Activated CD4-positive, CD25-positive, alpha-beta regulatory T cell treated with anti-CD3 and anti-CD28 coated beads, Interleukin-2, amount 50 U/mL, for 16 hours (primary cell): ENCODE data around the gene DNLZ.

Source experiments
- DNase-seq: peaks from one replicate; pipeline ENCODE4 v3.0.0-alpha.2; 2020; ENCODE audit warnings: low read depth, low spot score

The DNLZ gene

GRCh38 chr9:136343884-136344269, 19.7 kb downstream of the DNLZ start:
- DNase-seq: no peak

- DNase-seq: no peak
These were observed 20.2 kb downstream of the DNLZ start for GRCh38 chr9:136343121-136343883.

DNA sequence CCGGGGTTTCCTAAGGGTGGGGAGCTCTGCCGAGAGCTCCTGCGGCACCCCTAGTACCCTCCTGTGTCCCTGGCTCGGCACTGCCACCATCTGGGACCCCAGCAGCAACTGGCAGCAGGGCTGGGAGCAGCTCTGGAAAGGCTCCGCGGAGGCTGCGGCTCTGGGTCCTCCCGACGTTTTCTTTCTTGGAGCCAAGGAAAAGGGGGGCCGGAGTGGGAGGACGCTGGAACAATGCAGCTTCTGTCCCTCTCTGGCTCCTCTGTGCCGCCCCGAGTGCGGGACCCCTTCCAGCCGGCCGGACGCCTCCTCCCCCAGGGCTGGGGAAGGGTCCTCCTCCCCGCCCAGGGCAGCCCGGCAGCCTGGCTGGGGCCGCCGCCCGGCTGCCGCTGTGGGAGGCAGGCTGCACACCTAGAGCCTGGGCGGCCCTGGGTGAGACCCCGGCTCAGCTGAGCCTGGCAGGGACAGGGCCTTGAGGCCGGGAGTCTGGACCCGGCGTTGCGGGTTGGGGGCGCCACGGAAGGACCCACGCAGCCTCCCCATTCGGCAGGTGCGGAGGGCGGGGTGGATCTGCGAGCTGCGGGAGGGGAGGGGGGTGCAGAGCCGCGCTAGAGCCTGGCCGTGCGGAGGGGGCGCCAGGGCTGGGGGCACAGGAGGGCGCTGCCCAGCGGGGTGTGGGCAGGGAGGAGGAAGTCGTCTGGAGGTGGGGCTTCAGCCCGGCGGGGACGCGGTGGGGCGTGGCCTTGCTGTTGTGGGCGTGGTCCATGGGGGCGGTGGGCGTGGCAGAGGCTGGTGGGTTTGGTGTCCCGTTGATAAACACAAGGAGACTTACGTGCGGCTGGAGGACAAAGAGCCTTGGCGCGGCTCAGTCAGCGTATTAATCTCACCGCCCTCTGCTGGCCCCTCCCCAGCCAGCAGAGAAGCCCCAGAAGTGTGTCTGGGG, 21.1 kb downstream of the DNLZ start:
- no peak for DNase-seq

GRCh38 chr9:136341769-136342168, 21.8 kb downstream of the DNLZ start:
- DNase-seq: no peak

DNA sequence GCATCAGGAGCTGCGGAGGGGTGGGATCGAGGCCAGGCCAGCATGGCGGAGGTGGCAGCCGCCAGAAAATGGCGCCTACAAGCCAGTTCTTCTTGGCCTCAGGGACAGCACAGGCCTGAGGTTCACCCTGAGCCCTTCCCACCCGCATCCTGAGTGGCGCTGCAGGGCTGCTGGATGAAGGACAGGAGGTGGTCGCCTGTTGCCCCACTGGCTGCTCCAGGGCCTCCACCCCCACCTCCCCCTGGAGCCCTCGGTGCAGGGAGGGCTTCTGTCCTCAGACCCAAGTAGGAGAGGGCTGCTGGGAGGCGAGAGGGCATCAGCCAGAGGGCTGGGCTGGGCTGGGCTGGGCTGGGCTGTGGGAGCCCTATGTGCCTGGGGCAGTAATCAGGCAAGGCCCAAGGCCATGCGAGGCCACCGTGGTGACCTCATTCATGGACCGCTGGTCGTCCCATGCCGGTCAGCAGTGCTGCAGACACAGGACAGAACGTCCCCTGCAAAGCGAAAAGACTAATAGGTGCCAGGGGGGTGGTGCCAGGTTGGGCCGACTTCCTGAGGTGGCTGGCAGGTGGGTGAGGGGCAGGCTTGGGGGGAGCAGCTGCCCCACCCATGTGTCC, 22.4 kb downstream of the DNLZ start:
- DNase-seq: no peak

- no peak for DNase-seq
These were observed 23.0 kb downstream of the DNLZ start for GRCh38 chr9:136340356-136341041.

- no peak for DNase-seq
These were observed 23.6 kb downstream of the DNLZ start for GRCh38 chr9:136339958-136340310.

DNA sequence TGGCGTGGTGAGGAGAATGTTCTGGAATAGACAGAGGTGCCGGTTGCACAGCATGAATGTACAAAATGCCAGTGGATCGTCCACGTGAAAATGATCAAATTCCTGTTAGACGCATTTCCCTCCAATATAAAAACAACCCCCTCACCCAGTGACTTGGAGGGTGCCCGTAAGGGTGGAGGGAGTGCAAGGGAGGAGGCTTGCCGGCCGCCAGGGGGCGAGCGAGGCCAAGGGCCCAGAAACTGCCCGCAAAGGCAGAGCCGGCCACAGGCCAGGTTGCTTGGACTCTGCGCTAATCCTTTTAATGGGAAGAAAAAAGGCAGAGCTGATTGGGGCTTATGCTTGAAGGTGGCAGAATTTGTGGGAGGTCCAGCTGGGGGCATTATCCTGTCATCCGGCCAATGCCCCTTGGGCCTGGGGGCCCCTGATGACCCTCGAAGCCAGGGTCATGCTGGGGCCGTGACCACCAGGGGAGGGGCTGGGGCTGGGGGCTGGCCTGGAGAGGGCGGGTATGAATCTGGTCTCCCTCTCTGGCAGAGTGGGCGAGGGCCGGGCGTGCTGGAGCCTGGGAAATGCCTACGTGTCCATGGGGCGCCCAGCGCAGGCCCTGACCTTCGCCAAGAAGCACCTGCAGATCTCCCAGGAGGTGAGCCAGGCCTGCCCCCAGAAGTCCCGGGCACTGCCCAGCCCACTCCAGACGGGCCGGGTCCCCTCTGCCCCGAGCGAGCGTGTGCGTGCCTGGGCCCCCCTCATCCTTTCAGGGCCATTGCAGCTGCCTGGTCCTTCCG, 24.2 kb downstream of the DNLZ start:
- DNase-seq: no peak

- no peak for DNase-seq
These were observed 25.0 kb downstream of the DNLZ start for GRCh38 chr9:136338511-136338910.

DNA sequence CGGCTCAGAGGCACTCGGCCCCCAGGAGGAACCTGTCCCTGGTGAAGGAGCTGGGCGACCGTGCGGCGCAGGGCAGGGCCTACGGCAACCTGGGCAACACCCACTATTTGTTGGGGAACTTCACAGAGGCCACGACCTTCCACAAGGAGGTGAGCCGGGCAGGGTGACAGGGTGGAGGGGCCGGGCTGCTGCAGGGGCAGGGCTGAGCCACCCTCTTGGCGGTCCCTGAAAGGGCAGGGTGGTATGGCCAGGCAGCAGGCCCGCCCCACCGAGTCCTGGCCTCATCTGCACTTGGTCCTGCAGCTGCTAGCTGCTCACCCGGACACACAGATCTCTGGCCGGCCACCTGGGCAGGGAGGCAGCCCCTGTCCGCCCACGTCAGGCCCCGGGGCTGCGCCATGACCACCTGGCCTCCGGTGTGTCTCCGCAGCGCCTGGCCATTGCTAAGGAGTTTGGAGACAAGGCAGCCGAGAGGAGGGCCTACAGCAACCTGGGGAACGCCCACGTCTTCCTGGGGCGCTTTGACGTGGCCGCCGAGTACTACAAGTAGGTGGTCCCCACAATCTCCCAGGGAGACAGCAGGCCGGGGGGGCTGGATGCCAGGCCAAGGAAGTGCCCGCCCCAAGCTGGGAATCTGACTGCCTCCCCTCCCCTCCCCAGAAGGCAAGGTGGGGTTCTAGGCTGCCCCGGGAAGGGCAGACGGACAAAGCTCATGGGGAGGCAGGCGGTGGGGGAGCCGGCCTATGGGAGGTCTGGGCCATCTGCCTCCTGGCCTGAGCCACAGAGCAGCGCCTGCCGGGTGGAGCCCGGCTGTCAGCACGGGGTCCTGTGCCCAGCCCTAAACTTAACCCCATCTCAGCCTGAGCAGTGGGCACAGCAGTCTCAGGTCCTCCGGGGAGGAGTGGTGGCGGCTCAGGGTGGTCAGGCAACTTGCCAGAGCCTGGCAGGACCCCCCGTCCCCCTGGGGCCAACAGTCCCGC, 25.8 kb downstream of the DNLZ start:
- DNase-seq: no peak

- no peak for DNase-seq
These were observed 26.7 kb downstream of the DNLZ start for GRCh38 chr9:136336881-136337280.

DNA sequence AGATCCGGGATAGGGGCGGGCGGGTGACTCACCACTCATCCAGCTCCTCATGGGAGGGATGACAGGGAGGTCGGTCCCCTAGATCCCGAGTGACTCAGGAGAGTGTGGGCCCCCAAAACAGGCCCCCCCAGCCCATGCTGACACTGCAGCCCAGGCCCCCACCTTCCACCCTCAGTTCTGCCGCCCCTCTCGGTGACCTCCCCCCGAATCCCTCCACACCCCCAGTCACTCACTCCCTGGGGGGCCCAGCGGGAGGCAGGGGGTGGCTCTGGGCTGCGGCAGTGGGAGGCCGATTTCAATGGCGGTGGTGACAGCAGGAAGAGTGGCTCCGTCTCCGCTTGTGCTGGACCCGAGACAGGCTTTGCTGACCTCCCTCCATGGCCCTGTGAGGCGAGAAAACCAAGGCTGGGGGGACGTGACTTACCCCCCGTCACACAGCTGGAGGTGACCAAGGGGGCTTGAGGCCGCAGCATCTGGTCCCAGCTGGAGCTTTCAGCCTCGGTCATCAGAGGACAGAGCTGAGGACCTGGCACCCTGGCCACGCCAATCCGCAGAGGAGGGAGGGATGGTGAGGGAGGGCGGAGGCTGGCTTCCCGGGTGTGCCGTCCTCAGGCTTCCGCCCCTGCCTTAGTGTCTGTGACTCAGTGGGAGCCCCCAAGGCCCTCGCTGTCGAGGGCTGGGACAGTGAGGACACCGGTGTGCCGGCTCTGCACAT, 27.2 kb downstream of the DNLZ start:
- DNase-seq: no peak

GRCh38 chr9:136335296-136336155, 28.0 kb downstream of the DNLZ start:
- no peak for DNase-seq

- no peak for DNase-seq
These were observed 29.0 kb downstream of the DNLZ start for GRCh38 chr9:136334541-136334940.

DNA sequence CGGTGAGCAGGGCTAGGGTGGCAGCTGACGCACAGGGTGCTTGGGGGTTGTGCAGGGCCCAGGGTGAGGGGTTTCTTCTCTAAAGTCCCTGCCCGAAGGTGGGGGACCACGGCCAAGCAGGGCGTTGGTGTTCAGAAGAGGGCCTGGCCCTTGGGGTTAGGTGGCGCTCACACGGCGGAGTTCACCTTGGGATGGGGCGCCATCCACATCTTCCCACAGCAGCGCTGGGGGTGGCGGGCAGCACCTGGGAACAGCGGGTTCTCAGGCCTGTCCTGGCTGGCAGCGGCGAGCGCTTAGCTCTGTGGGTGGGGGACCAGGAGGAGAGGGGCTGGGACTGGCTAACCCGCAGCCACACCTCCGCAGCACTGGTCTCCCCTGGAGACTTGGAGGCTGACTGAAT, 30.1 kb downstream of the DNLZ start:
- DNase-seq: no peak

GRCh38 chr9:136333045-136333444, 30.5 kb downstream of the DNLZ start:
- no peak for DNase-seq

DNA sequence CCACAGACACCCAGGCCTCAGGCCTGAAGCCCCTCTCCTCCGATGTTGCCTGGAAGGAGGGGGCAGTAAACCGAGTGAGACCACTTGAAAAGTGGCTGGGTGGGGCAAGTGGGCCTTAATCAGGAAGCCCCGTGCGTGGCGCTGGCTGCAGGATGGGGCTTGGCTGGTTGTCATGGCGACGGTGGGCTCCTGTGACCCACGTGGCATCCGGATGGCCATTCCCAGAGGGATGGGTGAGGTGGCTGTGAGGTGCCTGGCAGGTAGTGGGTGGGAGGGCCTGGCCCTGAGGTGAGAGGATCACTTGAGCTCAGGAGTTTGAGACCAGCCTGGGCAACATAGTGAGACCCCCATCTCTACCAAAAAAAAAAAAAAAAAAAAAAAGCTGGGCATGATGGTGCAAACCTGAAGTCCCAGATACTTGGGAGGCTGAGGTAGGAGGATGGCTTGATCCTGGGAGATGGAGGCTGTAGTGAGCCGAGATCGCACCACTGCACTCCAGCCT, 31.0 kb downstream of the DNLZ start:
- no peak for DNase-seq
